ENCODE results near the gene GARIN5A. TPM values are rescaled to one million over a fixed set of nuclear protein-coding genes. Genes with fewer than 3 reads are reported as not detected.

GARIN5A gene
- total RNA-seq, 2 donors from 2014 or later = 5.9 to 16.8 TPM

DNA sequence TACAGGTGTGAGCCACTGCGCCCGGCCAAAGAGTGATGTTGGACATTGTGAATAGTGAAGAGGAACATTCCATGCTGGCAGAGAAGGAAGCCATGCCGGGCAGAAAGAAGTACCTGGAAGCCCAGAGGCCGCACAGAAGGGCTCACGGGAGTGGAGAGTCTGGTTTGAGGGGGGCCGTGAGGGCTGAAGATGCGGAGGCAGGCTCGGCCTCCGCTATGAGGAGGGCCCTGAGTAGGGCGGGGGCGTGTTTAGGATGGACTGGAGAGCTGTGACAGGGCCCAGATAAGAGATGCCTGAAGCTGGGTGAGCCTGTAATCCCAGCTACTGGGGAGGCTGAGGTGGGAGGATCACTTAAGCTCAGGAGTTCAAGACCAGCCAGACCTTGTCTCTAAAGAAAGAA, 32.7 kb upstream of the GARIN5A start:
- Histone ChIP-seq H3K27ac (no peak overlapping the region), H3K27me3 (replicated peaks; ENCODE audit: insufficient read depth) (no peaks in the 10 kb centered on the region), H3K36me3 (no peaks in the 10 kb centered on the region), H3K4me3 (no peak overlapping the region), H3K9me3 (no peaks in the 10 kb centered on the region), H3K4me1 (replicated peaks) (peaks cover 4% of the 10 kb centered on the region)
- intact Hi-C loops (cut with DNase I) = no loop called here
- TF ChIP-seq, protein P1, sequence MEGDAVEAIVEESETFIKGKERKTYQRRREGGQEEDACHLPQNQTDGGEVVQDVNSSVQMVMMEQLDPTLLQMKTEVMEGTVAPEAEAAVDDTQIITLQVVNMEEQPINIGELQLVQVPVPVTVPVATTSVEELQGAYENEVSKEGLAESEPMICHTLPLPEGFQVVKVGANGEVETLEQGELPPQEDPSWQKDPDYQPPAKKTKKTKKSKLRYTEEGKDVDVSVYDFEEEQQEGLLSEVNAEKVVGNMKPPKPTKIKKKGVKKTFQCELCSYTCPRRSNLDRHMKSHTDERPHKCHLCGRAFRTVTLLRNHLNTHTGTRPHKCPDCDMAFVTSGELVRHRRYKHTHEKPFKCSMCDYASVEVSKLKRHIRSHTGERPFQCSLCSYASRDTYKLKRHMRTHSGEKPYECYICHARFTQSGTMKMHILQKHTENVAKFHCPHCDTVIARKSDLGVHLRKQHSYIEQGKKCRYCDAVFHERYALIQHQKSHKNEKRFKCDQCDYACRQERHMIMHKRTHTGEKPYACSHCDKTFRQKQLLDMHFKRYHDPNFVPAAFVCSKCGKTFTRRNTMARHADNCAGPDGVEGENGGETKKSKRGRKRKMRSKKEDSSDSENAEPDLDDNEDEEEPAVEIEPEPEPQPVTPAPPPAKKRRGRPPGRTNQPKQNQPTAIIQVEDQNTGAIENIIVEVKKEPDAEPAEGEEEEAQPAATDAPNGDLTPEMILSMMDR (IDR thresholded peaks at IDR 0.05) = no peak
- no peak for TF ChIP-seq POLR2A (IDR thresholded peaks at IDR 0.05)
- 87% methylated on average over 11 of the region's 11 CpGs for WGBS
- DNase-seq (ENCODE audit: low spot score) = no peak

DNA sequence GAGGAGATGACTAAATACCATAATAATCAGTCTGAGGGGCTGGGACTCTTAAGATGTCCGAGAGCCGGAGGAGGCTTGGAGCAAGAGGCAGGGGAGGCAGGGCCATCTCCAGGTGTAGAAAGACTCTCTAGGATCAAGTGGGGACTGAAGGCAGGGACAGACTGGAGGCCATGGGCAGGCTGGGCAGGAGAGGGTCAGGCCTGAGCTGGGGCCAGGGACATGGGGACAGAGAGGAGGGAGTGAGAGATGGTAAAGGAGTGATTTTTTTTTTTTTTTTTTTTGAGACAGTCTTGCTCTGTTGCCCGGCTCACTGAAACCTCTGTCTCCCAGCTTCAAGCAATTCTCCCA, 32.2 kb upstream of the GARIN5A start:
- no peak for TF ChIP-seq POLR2AphosphoS5 (IDR thresholded peaks at IDR 0.05)
- no peak for TF ChIP-seq POLR2A (IDR thresholded peaks at IDR 0.05)
- TF ChIP-seq, protein P1 (IDR thresholded peaks at IDR 0.05) = no peak
- Histone ChIP-seq H3K4me1 (replicated peaks) (peaks cover 4% of the 10 kb centered on the region), H3K27ac (no peak overlapping the region), H3K36me3 (no peaks in the 10 kb centered on the region), H3K27me3 (replicated peaks; ENCODE audit: insufficient read depth) (no peaks in the 10 kb centered on the region), H3K4me3 (no peak overlapping the region), H3K9me3 (no peaks in the 10 kb centered on the region)
- intact Hi-C loops (cut with DNase I) = no loop called here
- DNase-seq (ENCODE audit: low spot score) = no peak
- 93% methylated on average over 3 of the region's 3 CpGs for WGBS

GRCh38 chr19:50507376-50507775, 30.7 kb upstream of the GARIN5A start:
- no peaks in the 10 kb centered on the region for H3K27me3 ChIP-seq (replicated peaks; ENCODE audit: insufficient read depth)
- no peaks in the 10 kb centered on the region for H3K9me3 ChIP-seq
- no peak for DNase-seq (ENCODE audit: low spot score)
- WGBS = 93% methylated on average over 8 of the region's 8 CpGs
- TF ChIP-seq POLR2A (IDR thresholded peaks at IDR 0.05) (no peak), POLR2AphosphoS5 (IDR thresholded peaks at IDR 0.05) (no peak)
- TF ChIP-seq, protein P1 (IDR thresholded peaks at IDR 0.05) = no peak
- no peaks in the 10 kb centered on the region for H3K36me3 ChIP-seq
- intact Hi-C loops (cut with DNase I) = no loop called here
- H3K27ac ChIP-seq = no peak overlapping the region
- H3K4me3 ChIP-seq = no peak overlapping the region
- peaks cover 4% of the 10 kb centered on the region for H3K4me1 ChIP-seq (replicated peaks)

DNA sequence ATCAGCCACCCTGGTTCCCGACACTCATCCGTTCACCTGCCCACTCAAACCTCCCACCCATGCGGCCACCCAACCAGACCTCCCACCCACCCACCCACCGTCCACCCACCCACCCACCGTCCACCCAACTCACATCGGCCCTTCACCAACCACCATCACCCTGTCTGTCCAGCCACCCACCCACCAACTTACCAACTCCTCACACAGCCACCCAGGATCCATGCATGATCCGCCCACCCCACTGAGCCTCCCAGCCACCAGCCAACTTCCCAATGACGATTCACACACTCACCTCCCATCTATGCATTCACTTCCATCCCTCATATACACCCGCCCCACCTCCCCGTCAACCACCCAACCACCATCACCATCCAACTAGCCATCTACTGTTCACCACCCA, 30.1 kb upstream of the GARIN5A start:
- Histone ChIP-seq H3K36me3 (no peaks in the 10 kb centered on the region), H3K4me1 (replicated peaks) (peaks cover 4% of the 10 kb centered on the region), H3K27ac (no peak overlapping the region), H3K9me3 (no peaks in the 10 kb centered on the region), H3K4me3 (no peak overlapping the region), H3K27me3 (replicated peaks; ENCODE audit: insufficient read depth) (no peaks in the 10 kb centered on the region)
- intact Hi-C loops (cut with DNase I) = no loop called here
- 94% methylated on average over 10 of the region's 10 CpGs for WGBS
- DNase-seq (ENCODE audit: low spot score) = no peak
- TF ChIP-seq, protein P1 (IDR thresholded peaks at IDR 0.05) = no peak
- TF ChIP-seq POLR2AphosphoS5 (IDR thresholded peaks at IDR 0.05) (no peak), POLR2A (IDR thresholded peaks at IDR 0.05) (no peak)

DNA sequence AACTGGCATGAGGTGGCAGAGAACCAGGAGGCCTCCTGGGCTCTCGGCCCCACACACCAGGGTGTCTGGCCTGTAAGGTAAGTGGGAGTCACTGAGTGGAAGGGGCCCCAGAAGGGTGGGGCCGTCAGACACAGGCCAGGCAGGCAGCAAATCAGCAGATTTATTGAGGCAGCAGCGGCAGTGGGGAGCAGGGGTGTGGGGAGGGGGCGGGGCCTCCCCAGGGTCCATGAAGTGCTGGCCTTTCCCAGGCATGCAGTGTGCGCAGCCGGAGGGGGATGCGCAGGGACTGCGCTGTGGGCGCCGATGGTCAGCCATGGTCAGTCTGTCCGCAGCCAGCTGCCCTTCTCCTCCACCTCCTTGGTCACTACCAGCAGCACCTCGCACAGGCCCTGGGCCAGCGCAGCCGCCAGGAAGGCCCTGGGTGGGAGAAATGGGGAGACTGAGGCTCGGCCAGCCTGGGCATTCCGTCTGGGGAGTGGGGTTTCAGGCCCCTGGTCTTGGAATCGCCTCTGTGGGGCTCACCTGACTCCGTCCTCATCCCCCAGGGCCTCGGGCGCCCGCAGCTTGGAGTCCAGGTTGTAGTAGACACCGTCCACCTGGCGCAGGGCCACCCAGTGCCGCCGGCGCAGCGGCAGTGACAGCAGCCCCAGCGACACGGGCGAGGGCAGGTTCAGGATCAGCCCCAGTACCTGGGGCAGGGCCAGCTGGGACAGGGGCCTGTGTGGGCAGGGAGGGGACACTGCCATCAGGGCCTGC, 29.4 kb upstream of the GARIN5A start:
- no peaks in the 10 kb centered on the region for H3K9me3 ChIP-seq
- TF ChIP-seq, protein P1 (IDR thresholded peaks at IDR 0.05) = no peak
- TF ChIP-seq POLR2AphosphoS5 (IDR thresholded peaks at IDR 0.05) (no peak), POLR2A (IDR thresholded peaks at IDR 0.05) (no peak)
- intact Hi-C loops (cut with DNase I) = no loop called here
- 88% methylated on average over 21 of the region's 30 CpGs for WGBS
- DNase-seq (ENCODE audit: low spot score) = no peak
- H3K27me3 ChIP-seq (replicated peaks; ENCODE audit: insufficient read depth) = no peaks in the 10 kb centered on the region
- H3K36me3 ChIP-seq = no peaks in the 10 kb centered on the region
- H3K4me1 ChIP-seq (replicated peaks) = peaks cover 4% of the 10 kb centered on the region
- H3K27ac ChIP-seq = no peak overlapping the region
- H3K4me3 ChIP-seq = no peak overlapping the region
